Ramos (cell line): ENCODE data around the gene HHLA2.

Source experiments
- in situ Hi-C: fragments of 300-500 bp; cut with MboI; formaldehyde crosslinking; loops from one replicate; pipeline ENCODE4 v1.14.3; 2022; ENCODE audit warnings: low sequenced_read_pairs; ENCODE audit not compliant: unreplicated experiment

The HHLA2 gene

DNA sequence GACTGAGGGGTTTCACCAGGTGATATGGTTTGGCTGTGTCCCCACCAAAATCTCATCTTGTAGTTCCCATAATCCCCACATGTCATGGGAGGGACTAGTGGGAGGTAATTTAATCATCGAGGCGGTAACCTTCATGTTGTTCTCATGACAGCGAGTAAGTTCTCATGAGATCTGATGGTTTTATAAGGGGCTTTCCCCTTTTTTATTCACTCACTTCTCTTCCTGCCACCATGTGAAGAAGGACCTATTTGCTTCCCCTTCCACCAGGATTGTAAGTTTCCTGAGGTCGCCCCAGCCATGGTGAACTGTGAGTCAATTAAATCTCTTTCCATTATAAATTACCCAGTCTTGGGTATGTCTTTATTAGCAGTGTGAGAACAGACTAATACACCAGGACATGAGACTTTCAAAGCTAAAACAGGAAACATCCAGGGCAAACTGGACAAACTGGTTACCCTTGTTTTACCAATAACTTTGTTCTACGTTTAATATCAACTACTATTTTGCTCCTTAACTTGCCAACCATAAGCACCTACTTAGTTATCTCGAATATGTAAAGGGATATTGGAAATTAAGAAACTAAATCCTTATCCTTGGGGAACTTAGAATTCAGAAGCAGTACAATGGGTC lies 115.9 kb downstream of the HHLA2 start:
- in situ Hi-C loops, result loop anchor here (25.0 kb wide), 1 partner anchor 250 kb away; no protein-coding TSS in a partner anchor

DNA sequence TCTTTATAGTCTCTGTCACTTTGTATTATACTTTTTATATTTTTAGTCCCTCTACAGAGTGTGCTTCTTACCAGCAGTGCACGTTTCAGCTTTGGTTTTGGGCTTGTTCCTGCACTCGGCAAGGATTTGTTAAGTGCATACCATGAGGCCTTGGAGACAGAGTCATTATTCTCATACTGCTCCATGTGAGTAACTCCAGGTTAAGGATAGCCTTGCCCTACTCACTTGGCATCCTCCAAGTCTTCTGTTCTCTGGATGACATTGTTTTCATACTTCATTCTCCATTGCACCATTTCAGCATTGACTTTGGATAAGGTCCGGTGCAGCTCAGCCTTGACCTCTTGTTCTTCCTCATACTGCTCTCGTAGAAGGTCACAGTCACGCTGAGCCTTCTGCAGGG lies 117.7 kb downstream of the HHLA2 start:
- in situ Hi-C loops, result loop anchor here (25.0 kb wide), 1 partner anchor 252 kb away; no protein-coding TSS in a partner anchor

- in situ Hi-C loops, result loop anchor here (25.0 kb wide), 1 partner anchor 253 kb away; no protein-coding TSS in a partner anchor
Measured at GRCh38 chr3:108415661-108416060, 119.3 kb downstream of the HHLA2 start.

DNA sequence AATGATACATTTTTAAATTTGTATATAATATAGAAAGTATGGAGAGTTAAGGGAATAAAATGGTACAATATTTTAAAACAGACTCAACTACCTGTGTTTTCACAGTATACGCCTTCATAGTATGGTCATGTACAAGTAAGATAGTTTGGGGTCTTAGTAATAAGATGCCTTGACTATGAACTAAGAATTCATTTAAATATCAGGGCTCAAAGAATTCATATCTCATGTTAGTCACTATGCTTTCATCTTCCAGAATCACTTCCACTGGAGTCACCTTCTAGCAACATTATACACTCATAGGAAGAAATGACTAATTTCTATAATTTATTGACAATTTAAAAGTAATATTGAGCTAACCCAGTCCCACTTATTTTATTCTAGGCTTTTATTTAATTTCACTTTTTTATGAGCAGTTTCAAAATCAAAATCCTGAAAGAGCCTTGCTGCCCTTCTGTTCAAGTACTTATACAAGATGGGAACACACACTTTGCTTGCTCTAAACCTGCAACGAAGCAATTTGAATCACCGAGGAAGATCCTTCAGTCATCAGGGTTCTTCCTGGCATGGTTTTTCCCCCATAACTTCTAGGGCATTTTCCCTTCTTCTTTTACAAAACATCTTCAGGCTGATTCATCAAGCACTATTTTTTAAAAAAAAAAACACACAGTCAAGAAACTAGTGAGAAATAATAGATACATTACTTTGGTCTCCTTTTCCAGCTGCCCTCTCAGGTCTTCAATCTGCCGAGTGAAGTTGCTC lies 119.9 kb downstream of the HHLA2 start:
- in situ Hi-C loops, result loop anchor here (25.0 kb wide), 1 partner anchor 254 kb away; no protein-coding TSS in a partner anchor

DNA sequence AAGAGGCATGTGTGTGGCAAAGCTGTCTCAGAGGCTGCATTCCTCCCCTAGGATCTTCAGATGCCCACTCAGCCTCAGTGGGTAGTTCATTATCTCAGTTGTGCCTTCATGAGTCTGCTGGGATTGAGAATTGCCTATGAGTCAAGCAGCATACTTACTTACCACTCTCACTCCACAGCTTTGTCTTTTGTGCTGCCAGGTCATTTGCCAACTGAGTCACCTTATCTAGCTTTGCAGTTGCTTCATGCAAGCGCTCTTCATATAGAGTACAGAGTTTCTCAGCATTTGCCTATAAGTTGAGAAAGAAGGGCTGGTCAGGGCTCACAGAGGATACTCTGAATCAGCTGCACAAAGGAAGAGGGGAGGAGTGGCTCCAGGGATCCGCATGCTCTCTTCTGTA lies 124.6 kb downstream of the HHLA2 start:
- in situ Hi-C loops, result loop anchor here (25.0 kb wide), 1 partner anchor 259 kb away; no protein-coding TSS in a partner anchor
